HL-60 (cell line): ENCODE data around the gene HBG1.

Experiments
- CTCF ChIP-seq: IDR thresholded peaks from one replicate; pipeline ENCODE4 v1.5.1; 2011; ENCODE audit warnings: low read length, control low read depth, inconsistent platforms; ENCODE audit not compliant: insufficient read depth
- GABPA ChIP-seq: IDR thresholded peaks from 2 replicates; pipeline ENCODE4 v1.6.1; 2012; ENCODE audit warnings: low read depth
- POLR2AphosphoS5 ChIP-seq: IDR thresholded peaks from 2 replicates; pipeline ENCODE4 v1.6.1; 2012; ENCODE audit warnings: low read depth
- SPI1 ChIP-seq: IDR thresholded peaks from 2 replicates; pipeline ENCODE4 v1.6.1; 2012; ENCODE audit warnings: low read depth, mild to moderate bottlenecking, borderline replicate concordance

DNA sequence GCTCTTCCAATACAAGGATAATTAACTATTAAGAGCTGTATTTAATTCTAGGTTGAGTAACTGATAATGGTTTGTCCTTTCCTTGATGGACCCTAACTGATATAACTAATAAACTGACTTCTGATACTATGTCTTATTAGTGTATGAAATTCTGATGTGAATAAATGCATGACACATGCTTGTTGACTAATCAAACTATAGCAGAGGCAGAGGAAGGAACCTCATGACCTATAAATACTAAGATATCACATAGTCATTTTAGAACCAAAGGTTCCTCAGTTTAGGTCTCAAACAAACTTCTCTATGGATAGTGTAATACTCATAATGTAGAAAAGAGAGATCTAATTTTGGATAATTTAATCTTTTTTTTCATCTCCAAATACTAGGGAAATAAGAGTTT lies 10.6 kb downstream of the HBG1 start:
- TF ChIP-seq GABPA, result no peak
- TF ChIP-seq CTCF, result no peak
- no peak for TF ChIP-seq SPI1
- no peak for TF ChIP-seq POLR2AphosphoS5
